Natural killer cell (primary cell): Measurements from ENCODE around the gene INO80. TPM values are rescaled to one million over a fixed set of nuclear protein-coding genes. Genes with fewer than 3 reads are reported as not detected.

Source experiments
- ATAC-seq, 3 donors: fragments of 150-1000 bp in 2 of 3; fragments of 200-7000 bp in 1 of 3; cut with Tn5 transposase; 1 replicate in 1 of 3; 2 replicates in 2 of 3; pipeline ENCODE4 v1.10.0; 2021; ENCODE audit warnings: mild to moderate bottlenecking in 2 of 3, moderate library complexity in 2 of 3
- DNase-seq, 2 donors: peaks; one replicate each; pipeline versions ENCODE4 v3.0.0 to v3.0.0-alpha.2; 2013 to 2021; ENCODE audit warnings: mixed read lengths in 1 of 2
- H3K27ac ChIP-seq: one replicate; pipeline ENCODE4 v1.5.1; 2013; ENCODE audit warnings: mild to moderate bottlenecking, low read length
- H3K27me3 ChIP-seq: one replicate; pipeline ENCODE4 v1.6.1; 2013; ENCODE audit warnings: low read length; ENCODE audit not compliant: control insufficient read depth, insufficient read depth
- H3K36me3 ChIP-seq: one replicate; pipeline ENCODE4 v1.6.1; 2013; ENCODE audit warnings: low read length; ENCODE audit not compliant: control insufficient read depth, insufficient read depth
- H3K4me1 ChIP-seq: one replicate; pipeline ENCODE4 v1.6.1; 2013; ENCODE audit warnings: low read length; ENCODE audit not compliant: control insufficient read depth, insufficient read depth
- H3K4me3 ChIP-seq: one replicate; pipeline ENCODE4 v1.5.1; 2013; ENCODE audit warnings: low read length
- H3K9me3 ChIP-seq: one replicate; pipeline ENCODE4 v1.6.1; 2013; ENCODE audit warnings: low read length; ENCODE audit not compliant: control insufficient read depth, insufficient read depth
- H3K27ac Mint-ChIP-seq, 2 donors: one replicate each; pipeline ENCODE4 v1.8.0; 2022; ENCODE audit warnings: mild to moderate bottlenecking in 2 of 2, mixed read lengths in 2 of 2, moderate library complexity in 1 of 2
- H3K27me3 Mint-ChIP-seq, 2 donors: one replicate each; pipeline ENCODE4 v1.8.0; 2022; ENCODE audit warnings: low read depth in 2 of 2, mixed read lengths in 2 of 2
- H3K36me3 Mint-ChIP-seq: one replicate; pipeline ENCODE4 v1.8.0; 2022; ENCODE audit warnings: mixed read lengths
- H3K4me1 Mint-ChIP-seq, 2 donors: one replicate each; pipeline ENCODE4 v1.8.0; 2022; ENCODE audit warnings: mixed read lengths in 2 of 2
- H3K4me3 Mint-ChIP-seq: one replicate; pipeline ENCODE4 v1.8.0; 2022; ENCODE audit warnings: mild to moderate bottlenecking, moderate library complexity, mixed read lengths
- H3K9me3 Mint-ChIP-seq, 2 donors: one replicate each; pipeline ENCODE4 v1.8.0; 2022; ENCODE audit warnings: mixed read lengths in 2 of 2
- WGBS: methylation state at CpG from one replicate; pipeline ENCODE4 v1.1.7; 2013; ENCODE audit warnings: missing lambda C conversion rate; ENCODE audit not compliant: insufficient coverage; 5-methylcytosine and 5-hydroxymethylcytosine counted together
- intact Hi-C: fragments of 100-400 bp; cut with micrococcal nuclease; formaldehyde crosslinking; loops from one replicate; pipeline ENCODE4 v1.14.2; 2022
- total RNA-seq, 4 donors: library from RNA; stranded (reverse); fragments of 120-200 nt in 1 of 4; gene quantifications; one replicate each; pipeline versions ENCODE4 v1.2.3 to v1.2.4, GENCODE V29; 2013 to 2022
- TF ChIP-seq, protein P1 (sequence below): fragments of 200-600 bp; IDR thresholded peaks from one replicate; pipeline ENCODE4 v1.8.0; 2022; ENCODE audit warnings: antibody characterized with exemption

INO80 gene
- total RNA-seq, 3 donors from 2014 or later (not counting 1 experiment from before 2014, with no cell fraction given): 36.4 to 45.7 (median 43.9) TPM

DNA sequence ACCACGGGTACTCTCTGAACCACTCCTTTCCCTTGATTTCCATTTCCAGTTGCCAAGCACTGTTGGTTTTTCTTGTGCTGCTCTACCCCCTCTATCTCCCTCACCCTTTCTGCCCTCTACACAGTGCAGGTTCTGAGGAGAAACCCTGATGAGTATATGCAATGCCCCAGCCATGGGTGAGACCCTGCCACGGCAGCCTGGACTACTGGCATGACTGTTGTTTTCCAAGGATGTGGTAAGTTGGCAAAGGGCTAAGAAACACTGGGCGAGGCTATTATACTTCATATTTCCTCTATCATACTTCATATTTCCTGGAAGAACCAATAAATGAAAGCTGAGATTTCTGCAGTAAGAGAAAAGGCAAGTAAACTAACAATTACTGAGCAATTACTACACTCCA is 134.9 kb downstream of the INO80 start:
- Mint-ChIP-seq H3K27me3 (no peaks in the 10 kb centered on the region), H3K27ac (no peak overlapping the region), H3K4me1 (no peaks in the 10 kb centered on the region), H3K4me3 (no peak overlapping the region), H3K36me3 (peaks cover 8% of the 10 kb centered on the region), H3K9me3 (no peaks in the 10 kb centered on the region)
- Histone ChIP-seq H3K27ac (no peak overlapping the region), H3K4me1 (no peaks in the 10 kb centered on the region), H3K27me3 (no peaks in the 10 kb centered on the region), H3K9me3 (no peaks in the 10 kb centered on the region), H3K4me3 (no peak overlapping the region), H3K36me3 (peaks cover 89% of the 10 kb centered on the region)
- intact Hi-C loops: no loop called here
- DNase-seq: no peak
- 86% methylated on average over 3 of the region's 3 CpGs for WGBS
- TF ChIP-seq, protein P1, sequence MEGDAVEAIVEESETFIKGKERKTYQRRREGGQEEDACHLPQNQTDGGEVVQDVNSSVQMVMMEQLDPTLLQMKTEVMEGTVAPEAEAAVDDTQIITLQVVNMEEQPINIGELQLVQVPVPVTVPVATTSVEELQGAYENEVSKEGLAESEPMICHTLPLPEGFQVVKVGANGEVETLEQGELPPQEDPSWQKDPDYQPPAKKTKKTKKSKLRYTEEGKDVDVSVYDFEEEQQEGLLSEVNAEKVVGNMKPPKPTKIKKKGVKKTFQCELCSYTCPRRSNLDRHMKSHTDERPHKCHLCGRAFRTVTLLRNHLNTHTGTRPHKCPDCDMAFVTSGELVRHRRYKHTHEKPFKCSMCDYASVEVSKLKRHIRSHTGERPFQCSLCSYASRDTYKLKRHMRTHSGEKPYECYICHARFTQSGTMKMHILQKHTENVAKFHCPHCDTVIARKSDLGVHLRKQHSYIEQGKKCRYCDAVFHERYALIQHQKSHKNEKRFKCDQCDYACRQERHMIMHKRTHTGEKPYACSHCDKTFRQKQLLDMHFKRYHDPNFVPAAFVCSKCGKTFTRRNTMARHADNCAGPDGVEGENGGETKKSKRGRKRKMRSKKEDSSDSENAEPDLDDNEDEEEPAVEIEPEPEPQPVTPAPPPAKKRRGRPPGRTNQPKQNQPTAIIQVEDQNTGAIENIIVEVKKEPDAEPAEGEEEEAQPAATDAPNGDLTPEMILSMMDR: no peak
- ATAC-seq: no peak

DNA sequence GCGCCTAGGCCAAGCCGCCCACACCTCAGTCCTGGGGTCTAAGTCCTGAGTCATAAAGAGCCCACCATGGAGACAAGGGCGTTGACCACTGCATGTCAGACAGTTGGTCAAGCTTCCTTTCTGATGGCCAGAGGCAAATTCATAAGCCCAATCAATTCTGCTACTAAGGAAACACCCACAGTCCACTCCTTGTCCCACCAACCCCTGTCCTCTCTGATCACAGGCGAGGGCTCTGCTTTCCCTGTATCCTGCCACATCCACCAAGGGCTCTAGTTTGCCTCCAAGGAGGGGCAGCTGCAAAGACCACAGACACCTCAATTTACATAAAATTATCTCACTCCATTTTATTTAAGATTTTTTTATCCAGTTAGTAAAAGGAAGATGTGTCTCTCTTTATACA is 137.5 kb downstream of the INO80 start:
- H3K4me3 Mint-ChIP-seq: no peak overlapping the region
- TF ChIP-seq, protein P1: no peak
- DNase-seq: no peak
- H3K4me1 Mint-ChIP-seq: no peaks in the 10 kb centered on the region
- peaks cover 66% of the 10 kb centered on the region for H3K36me3 ChIP-seq
- no peaks in the 10 kb centered on the region for H3K27me3 Mint-ChIP-seq
- 98% methylated on average over 4 of the region's 4 CpGs for WGBS
- intact Hi-C loops: no loop called here
- no peaks in the 10 kb centered on the region for H3K27me3 ChIP-seq
- no peak for ATAC-seq
- H3K36me3 Mint-ChIP-seq: peaks cover 8% of the 10 kb centered on the region
- H3K9me3 ChIP-seq: no peaks in the 10 kb centered on the region
- H3K27ac ChIP-seq: no peak overlapping the region
- no peaks in the 10 kb centered on the region for H3K4me1 ChIP-seq
- H3K9me3 Mint-ChIP-seq: no peaks in the 10 kb centered on the region
- H3K27ac Mint-ChIP-seq: no peak overlapping the region
- no peak overlapping the region for H3K4me3 ChIP-seq

DNA sequence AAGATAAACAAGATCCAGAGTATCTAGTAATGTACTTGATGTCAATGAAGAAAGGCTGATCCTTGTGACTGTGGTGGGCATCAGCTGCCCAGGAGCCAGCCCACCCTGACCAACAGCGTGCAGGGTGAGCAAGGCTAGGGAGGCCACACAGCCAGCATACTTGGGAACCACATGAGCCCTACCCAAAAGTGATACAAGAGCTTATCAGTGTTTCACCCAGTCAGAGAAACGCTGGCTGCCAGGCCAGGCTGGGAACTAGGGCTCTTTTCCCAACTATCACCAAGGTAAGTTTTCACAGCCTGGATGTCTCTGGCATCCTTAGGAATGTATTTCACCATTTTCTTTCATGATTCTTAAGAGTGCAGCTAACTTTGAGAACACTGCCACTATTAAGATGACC is 137.9 kb downstream of the INO80 start:
- ATAC-seq (no peak), DNase-seq (no peak)
- no peaks in the 10 kb centered on the region for H3K27me3 Mint-ChIP-seq
- TF ChIP-seq, protein P1: no peak
- Histone ChIP-seq H3K4me3 (no peak overlapping the region), H3K27me3 (no peaks in the 10 kb centered on the region), H3K36me3 (peaks cover 62% of the 10 kb centered on the region), H3K9me3 (no peaks in the 10 kb centered on the region), H3K27ac (no peak overlapping the region), H3K4me1 (no peaks in the 10 kb centered on the region)
- no peak overlapping the region for H3K27ac Mint-ChIP-seq
- H3K4me1 Mint-ChIP-seq: no peaks in the 10 kb centered on the region
- WGBS: 96% methylated on average over 2 of the region's 2 CpGs
- intact Hi-C loops: no loop called here
- peaks cover 8% of the 10 kb centered on the region for H3K36me3 Mint-ChIP-seq
- H3K4me3 Mint-ChIP-seq: no peak overlapping the region
- no peaks in the 10 kb centered on the region for H3K9me3 Mint-ChIP-seq

DNA sequence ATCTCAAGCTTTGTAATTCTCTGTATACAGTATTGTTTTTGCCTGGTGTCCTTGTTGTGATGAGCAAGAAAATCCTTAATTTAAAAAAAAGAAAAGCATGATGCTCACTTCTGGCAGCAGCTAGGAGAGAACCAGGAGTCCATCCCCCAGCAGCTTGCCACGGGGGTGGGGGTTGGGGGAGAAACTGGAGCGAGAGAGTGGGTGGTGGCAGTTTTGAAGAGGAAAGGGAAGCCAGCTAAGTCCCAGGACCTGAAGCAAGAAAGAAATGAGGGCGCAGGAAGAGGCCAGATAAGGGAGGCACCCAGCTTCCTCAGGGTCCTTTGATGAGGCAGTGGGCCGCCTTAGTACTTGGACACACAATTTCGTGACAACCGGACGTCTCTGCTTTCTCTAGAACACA is 139.3 kb downstream of the INO80 start:
- DNase-seq: no peak
- H3K4me3 ChIP-seq: no peak overlapping the region

More for the DNA sequence above, 139.3 kb downstream of the INO80 start:
- no peaks in the 10 kb centered on the region for H3K9me3 Mint-ChIP-seq
- ATAC-seq: no peak
- H3K27ac ChIP-seq: no peak overlapping the region
- 81% methylated on average over 7 of the region's 7 CpGs for WGBS
- H3K9me3 ChIP-seq: no peaks in the 10 kb centered on the region
- intact Hi-C loops: no loop called here
- no peak overlapping the region for H3K4me3 Mint-ChIP-seq
- no peaks in the 10 kb centered on the region for H3K27me3 ChIP-seq
- no peaks in the 10 kb centered on the region for H3K4me1 Mint-ChIP-seq
- no peaks in the 10 kb centered on the region for H3K4me1 ChIP-seq
- peaks cover 49% of the 10 kb centered on the region for H3K36me3 ChIP-seq
- no peaks in the 10 kb centered on the region for H3K27me3 Mint-ChIP-seq
- H3K27ac Mint-ChIP-seq: no peak overlapping the region
- TF ChIP-seq, protein P1: no peak
- H3K36me3 Mint-ChIP-seq: peaks cover 8% of the 10 kb centered on the region
